ENCODE data around the gene ORM1.
"Not testable (repeated sequence)": the region's sequence is repeated elsewhere in the genome, so short reads cannot be mapped to it uniquely, and the experiment has no call there.

Gene ORM1

DNA sequence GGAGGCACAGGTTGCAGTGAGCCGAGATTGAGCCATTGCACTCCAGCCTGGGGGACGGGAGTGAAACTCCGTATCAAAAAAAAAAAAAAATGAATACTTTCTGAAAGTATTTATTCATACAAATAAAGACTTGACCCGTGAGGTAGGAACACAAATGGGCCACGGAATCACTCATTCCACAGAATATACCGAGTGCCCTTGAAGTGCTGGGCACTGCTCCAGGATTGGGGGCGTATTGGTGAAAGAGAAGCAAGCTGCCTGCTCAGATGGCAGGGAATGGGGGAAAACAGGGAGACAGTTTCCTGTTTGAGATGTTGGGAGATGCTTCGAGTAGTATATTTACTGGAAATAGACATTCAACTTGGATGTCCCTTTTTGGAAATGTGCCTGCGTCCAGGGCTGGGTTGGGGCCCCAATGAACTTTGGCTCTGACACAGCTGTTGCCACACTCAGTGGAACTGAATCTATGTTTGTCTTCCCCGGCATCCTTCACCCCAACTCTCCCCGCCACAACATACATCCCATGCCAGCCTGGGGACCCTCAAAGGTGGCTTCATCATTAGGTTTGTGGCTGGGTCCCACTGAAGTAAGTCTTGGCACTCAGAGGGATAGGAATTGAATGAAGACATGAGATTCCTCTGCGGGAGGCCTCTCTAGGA, 609 bp upstream of the ORM1 start:
- H3K4me1 ChIP-seq (ENCODE audit: control insufficient read depth in 5 of 5, insufficient read depth in 5 of 5, low read length in 5 of 5); H3K9ac ChIP-seq (ENCODE audit: low read length in 5 of 5); H3K27me3 ChIP-seq (ENCODE audit: control insufficient read depth in 5 of 5, insufficient read depth in 4 of 5, low read length in 5 of 5); H3K4me3 ChIP-seq (ENCODE audit: low read depth in 1 of 5, low read length in 5 of 5); H3K27ac ChIP-seq (ENCODE audit: low read depth, low read length); H3K9me3 ChIP-seq (ENCODE audit: control insufficient read depth in 5 of 5, low read length in 5 of 5); H3K36me3 ChIP-seq (ENCODE audit: control insufficient read depth in 5 of 5, insufficient read depth in 5 of 5, low read length in 5 of 5): not testable (repeated sequence)

DNA sequence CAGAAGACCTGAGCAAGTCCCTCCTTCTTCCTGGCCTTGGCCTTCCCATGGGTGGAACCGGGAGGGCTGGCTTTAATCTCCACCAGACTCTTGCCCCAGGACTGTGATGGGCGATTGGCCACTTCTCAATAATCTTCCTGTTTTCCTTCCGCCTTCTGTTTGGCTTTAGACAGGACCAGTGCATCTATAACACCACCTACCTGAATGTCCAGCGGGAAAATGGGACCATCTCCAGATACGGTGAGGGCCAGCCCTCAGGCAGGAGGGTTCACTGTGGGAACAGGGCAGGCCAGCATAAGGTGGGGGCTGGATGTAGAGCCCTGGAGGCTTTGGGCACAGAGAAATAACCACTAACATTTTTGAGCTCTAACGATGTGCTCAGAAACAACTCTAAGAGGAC, 951 bp downstream of the ORM1 start:
- not testable (repeated sequence) for H3K9ac ChIP-seq (ENCODE audit: low read length in 5 of 5); H3K4me1 ChIP-seq (ENCODE audit: control insufficient read depth in 5 of 5, insufficient read depth in 5 of 5, low read length in 5 of 5); H3K27ac ChIP-seq (ENCODE audit: low read depth, low read length); H3K36me3 ChIP-seq (ENCODE audit: control insufficient read depth in 5 of 5, insufficient read depth in 5 of 5, low read length in 5 of 5); H3K27me3 ChIP-seq (ENCODE audit: control insufficient read depth in 5 of 5, insufficient read depth in 4 of 5, low read length in 5 of 5); H3K9me3 ChIP-seq (ENCODE audit: control insufficient read depth in 5 of 5, low read length in 5 of 5); H3K4me3 ChIP-seq (ENCODE audit: low read depth in 1 of 5, low read length in 5 of 5)

DNA sequence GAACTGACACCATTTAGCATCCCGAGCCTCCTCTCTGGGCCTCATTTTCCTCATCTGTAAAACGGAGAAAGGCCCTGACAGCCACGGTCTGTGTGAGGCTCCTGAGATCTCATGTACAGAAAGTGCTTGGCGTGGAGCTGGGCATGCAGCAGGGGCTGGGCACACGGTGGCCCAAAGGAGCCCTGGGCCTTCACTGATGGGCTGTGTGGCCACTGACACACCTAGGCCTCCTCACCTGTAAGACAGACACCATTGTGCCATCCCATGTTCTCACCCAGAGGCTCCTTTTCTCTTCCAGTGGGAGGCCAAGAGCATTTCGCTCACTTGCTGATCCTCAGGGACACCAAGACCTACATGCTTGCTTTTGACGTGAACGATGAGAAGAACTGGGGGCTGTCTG, 1.6 kb downstream of the ORM1 start:
- H3K9ac ChIP-seq (ENCODE audit: low read length in 5 of 5) = no peak overlapping the region
- H3K4me1 ChIP-seq (ENCODE audit: control insufficient read depth in 5 of 5, insufficient read depth in 5 of 5, low read length in 5 of 5) = peaks cover 0 to 2% (median 0%) of the 10 kb centered on the region in 5 donors
- H3K4me3 ChIP-seq (ENCODE audit: low read depth in 1 of 5, low read length in 5 of 5) = no peak overlapping the region
- H3K9me3 ChIP-seq (ENCODE audit: control insufficient read depth in 5 of 5, low read length in 5 of 5) = no peaks in the 10 kb centered on the region
- no peak overlapping the region for H3K27ac ChIP-seq (ENCODE audit: low read depth, low read length)
- H3K36me3 ChIP-seq (ENCODE audit: control insufficient read depth in 5 of 5, insufficient read depth in 5 of 5, low read length in 5 of 5) = no peaks in the 10 kb centered on the region
- H3K27me3 ChIP-seq (ENCODE audit: control insufficient read depth in 5 of 5, insufficient read depth in 4 of 5, low read length in 5 of 5) = no peaks in the 10 kb centered on the region

DNA sequence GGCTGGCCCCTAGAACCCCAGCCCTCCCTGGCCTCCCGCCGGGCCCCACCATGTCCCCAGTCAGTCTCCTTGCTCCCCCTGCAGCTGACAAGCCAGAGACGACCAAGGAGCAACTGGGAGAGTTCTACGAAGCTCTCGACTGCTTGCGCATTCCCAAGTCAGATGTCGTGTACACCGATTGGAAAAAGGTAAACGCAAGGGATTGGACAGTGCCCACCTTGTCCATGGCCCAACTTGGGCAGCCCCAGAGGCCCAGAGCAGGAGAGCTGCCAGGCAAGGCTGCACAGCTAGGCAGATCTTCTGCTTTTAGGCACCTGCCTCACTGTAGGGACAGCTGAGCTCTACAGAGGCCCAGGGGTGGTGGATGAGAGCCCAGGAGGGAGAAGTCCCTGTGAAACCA, 2.1 kb downstream of the ORM1 start:
- H3K4me3 ChIP-seq (ENCODE audit: low read depth in 1 of 5, low read length in 5 of 5); H3K4me1 ChIP-seq (ENCODE audit: control insufficient read depth in 5 of 5, insufficient read depth in 5 of 5, low read length in 5 of 5); H3K27ac ChIP-seq (ENCODE audit: low read depth, low read length); H3K9me3 ChIP-seq (ENCODE audit: control insufficient read depth in 5 of 5, low read length in 5 of 5); H3K9ac ChIP-seq (ENCODE audit: low read length in 5 of 5); H3K36me3 ChIP-seq (ENCODE audit: control insufficient read depth in 5 of 5, insufficient read depth in 5 of 5, low read length in 5 of 5); H3K27me3 ChIP-seq (ENCODE audit: control insufficient read depth in 5 of 5, insufficient read depth in 4 of 5, low read length in 5 of 5): not testable (repeated sequence)

DNA sequence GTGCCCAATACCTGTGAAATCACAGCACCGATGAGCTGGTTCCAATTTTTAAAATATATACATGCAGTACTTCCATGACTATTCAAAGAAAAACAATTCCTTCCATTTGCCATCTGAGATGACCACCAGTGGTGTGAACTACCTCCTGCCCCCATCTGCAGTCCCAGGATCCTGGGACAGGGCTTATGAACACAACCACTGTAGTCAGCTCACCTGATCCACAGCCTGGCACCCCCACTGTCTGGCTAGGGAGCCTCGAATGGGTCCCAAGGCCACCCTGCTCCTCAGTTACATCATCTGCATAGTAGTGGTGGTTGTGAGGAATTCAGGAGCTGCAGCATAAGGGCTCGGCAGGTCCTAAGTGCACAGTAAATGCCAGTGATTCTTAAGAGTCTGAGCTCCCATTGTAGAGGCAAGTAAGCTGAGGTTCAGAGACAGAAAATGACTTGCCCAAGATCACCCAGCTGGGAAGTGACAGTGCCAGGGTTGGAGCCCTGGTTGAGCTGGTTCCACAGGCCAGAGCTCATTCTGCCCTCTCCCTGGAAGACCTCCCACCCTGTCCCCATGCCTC, 2.9 kb downstream of the ORM1 start:
- H3K9ac ChIP-seq (ENCODE audit: low read length in 5 of 5); H3K4me3 ChIP-seq (ENCODE audit: low read depth in 1 of 5, low read length in 5 of 5); H3K27ac ChIP-seq (ENCODE audit: low read depth, low read length); H3K4me1 ChIP-seq (ENCODE audit: control insufficient read depth in 5 of 5, insufficient read depth in 5 of 5, low read length in 5 of 5); H3K36me3 ChIP-seq (ENCODE audit: control insufficient read depth in 5 of 5, insufficient read depth in 5 of 5, low read length in 5 of 5); H3K27me3 ChIP-seq (ENCODE audit: control insufficient read depth in 5 of 5, insufficient read depth in 4 of 5, low read length in 5 of 5); H3K9me3 ChIP-seq (ENCODE audit: control insufficient read depth in 5 of 5, low read length in 5 of 5): not testable (repeated sequence)

DNA sequence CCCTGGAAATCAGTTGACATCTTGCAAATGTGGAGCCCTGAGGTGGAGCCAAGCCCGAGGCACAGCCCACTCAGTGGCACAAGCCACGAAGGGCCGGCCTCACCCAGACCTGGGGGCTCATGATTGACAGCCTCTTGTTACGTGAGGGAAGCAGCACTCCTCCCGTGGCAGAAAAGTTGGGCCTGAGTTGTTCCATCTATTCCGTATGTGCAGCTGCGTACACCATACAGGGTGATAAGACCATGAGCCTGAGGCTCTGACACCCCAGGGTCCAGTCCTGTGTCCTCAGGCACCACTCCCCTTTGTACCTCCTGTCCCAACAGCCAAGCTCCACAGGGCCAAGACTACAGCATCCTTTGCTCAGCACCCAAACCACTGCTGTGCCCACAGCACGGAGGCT, 4.9 kb downstream of the ORM1 start:
- Histone ChIP-seq H3K4me3 (ENCODE audit: low read depth in 1 of 5, low read length in 5 of 5) (no peak overlapping the region), H3K27me3 (ENCODE audit: control insufficient read depth in 5 of 5, insufficient read depth in 4 of 5, low read length in 5 of 5) (no peaks in the 10 kb centered on the region), H3K9me3 (ENCODE audit: control insufficient read depth in 5 of 5, low read length in 5 of 5) (no peaks in the 10 kb centered on the region), H3K27ac (ENCODE audit: low read depth, low read length) (no peak overlapping the region), H3K9ac (ENCODE audit: low read length in 5 of 5) (no peak overlapping the region), H3K36me3 (ENCODE audit: control insufficient read depth in 5 of 5, insufficient read depth in 5 of 5, low read length in 5 of 5) (no peaks in the 10 kb centered on the region), H3K4me1 (ENCODE audit: control insufficient read depth in 5 of 5, insufficient read depth in 5 of 5, low read length in 5 of 5) (peaks cover 0 to 2% (median 0%) of the 10 kb centered on the region in 5 donors)

DNA sequence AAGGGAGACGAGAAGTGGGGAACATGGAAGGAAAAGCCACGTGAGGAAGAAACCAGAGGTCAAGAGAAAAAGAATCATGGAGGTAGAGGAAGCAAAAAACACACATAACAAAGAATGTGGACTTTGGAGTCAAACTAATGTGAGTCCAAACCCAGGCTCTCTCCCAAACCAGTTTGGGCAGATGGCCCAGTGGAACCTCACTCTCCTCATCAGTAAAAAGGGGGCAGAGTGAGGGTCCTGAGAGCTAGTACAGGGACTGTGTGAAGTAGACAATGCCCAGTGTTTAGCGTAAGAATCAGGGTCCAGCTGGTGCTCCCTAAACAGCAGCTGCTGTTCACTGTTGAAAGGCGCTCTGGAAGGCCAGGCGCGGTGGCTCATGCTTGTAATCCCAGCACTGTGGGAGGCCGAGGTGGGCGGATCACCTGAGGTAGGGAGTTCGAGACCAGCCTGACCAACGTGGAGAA, 5.5 kb downstream of the ORM1 start:
- not testable (repeated sequence) for H3K9ac ChIP-seq (ENCODE audit: low read length in 5 of 5); H3K36me3 ChIP-seq (ENCODE audit: control insufficient read depth in 5 of 5, insufficient read depth in 5 of 5, low read length in 5 of 5); H3K4me3 ChIP-seq (ENCODE audit: low read depth in 1 of 5, low read length in 5 of 5); H3K27me3 ChIP-seq (ENCODE audit: control insufficient read depth in 5 of 5, insufficient read depth in 4 of 5, low read length in 5 of 5); H3K4me1 ChIP-seq (ENCODE audit: control insufficient read depth in 5 of 5, insufficient read depth in 5 of 5, low read length in 5 of 5); H3K27ac ChIP-seq (ENCODE audit: low read depth, low read length); H3K9me3 ChIP-seq (ENCODE audit: control insufficient read depth in 5 of 5, low read length in 5 of 5)

DNA sequence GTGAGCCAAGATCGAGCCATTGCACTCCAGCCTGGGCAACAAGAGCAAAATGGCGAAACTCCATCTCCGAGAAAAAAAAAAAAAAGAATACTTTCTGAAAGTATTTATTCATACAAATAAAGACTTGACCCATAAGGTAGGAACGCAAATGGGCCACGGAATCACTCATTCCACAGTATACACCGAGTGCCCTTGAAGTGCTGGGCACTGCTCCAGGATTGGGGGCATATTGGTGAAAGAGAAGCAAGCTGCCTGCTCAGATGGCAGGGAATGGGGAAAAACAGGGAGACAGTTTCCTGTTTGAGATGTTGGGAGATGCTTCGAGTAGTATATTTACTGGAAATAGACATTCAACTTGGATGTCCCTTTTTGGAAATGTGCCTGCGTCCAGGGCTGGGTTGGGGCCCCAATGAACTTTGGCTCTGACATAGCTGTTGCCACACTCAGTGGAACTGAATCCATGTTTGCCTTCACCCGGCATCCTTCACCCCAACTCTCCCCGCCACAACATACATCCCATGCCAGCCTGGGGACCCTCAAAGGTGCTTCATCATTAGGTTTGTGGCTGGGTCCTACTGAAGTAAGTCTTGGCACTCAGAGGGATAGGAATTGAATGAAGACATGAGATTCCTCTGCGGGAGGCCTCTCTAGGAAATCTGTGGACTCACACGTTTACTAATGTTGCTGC, 6.2 kb downstream of the ORM1 start:
- not testable (repeated sequence) for H3K4me3 ChIP-seq (ENCODE audit: low read depth in 1 of 5, low read length in 5 of 5); H3K27ac ChIP-seq (ENCODE audit: low read depth, low read length); H3K9ac ChIP-seq (ENCODE audit: low read length in 5 of 5); H3K4me1 ChIP-seq (ENCODE audit: control insufficient read depth in 5 of 5, insufficient read depth in 5 of 5, low read length in 5 of 5); H3K9me3 ChIP-seq (ENCODE audit: control insufficient read depth in 5 of 5, low read length in 5 of 5); H3K27me3 ChIP-seq (ENCODE audit: control insufficient read depth in 5 of 5, insufficient read depth in 4 of 5, low read length in 5 of 5); H3K36me3 ChIP-seq (ENCODE audit: control insufficient read depth in 5 of 5, insufficient read depth in 5 of 5, low read length in 5 of 5)

DNA sequence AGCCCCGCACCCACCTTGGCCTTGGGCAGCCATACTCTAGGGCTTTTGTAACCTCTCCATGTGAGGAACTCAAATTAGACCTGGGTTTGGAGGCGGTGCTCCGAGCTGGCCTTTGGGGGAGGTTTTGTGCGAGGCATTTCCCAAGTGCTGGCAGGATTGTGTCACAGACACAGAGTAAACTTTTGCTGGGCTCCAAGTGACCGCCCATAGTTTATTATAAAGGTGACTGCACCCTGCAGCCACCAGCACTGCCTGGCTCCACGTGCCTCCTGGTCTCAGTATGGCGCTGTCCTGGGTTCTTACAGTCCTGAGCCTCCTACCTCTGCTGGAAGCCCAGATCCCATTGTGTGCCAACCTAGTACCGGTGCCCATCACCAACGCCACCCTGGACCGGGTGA, 6.7 kb downstream of the ORM1 start, which contains the start of gene ORM2:
ORM2 (plus strand) TSS at position 245 of the 398 bp plus-strand sequence; CDS start at position 281, 36 bp downstream.
- not testable (repeated sequence) for H3K9me3 ChIP-seq (ENCODE audit: control insufficient read depth in 5 of 5, low read length in 5 of 5); H3K27ac ChIP-seq (ENCODE audit: low read depth, low read length); H3K27me3 ChIP-seq (ENCODE audit: control insufficient read depth in 5 of 5, insufficient read depth in 4 of 5, low read length in 5 of 5); H3K4me3 ChIP-seq (ENCODE audit: low read depth in 1 of 5, low read length in 5 of 5); H3K36me3 ChIP-seq (ENCODE audit: control insufficient read depth in 5 of 5, insufficient read depth in 5 of 5, low read length in 5 of 5); H3K4me1 ChIP-seq (ENCODE audit: control insufficient read depth in 5 of 5, insufficient read depth in 5 of 5, low read length in 5 of 5); H3K9ac ChIP-seq (ENCODE audit: low read length in 5 of 5)

DNA sequence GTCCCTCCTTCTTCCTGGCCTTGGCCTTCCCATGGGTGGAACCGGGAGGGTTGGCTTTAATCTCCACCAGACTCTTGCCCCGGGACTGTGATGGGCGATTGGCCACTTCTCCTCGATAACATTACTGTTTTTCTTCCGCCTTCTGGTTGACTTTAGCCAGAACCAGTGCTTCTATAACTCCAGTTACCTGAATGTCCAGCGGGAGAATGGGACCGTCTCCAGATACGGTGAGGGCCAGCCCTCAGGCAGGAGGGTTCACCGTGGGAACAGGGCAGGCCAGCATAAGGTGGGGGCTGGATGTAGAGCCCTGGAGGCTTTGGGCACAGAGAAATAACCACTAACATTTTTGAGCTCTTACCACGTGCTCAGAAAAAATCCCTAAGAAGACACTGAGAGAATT, 7.7 kb downstream of the ORM1 start:
- no peaks in the 10 kb centered on the region for H3K9me3 ChIP-seq (ENCODE audit: control insufficient read depth in 5 of 5, low read length in 5 of 5)
- peaks cover 0 to 11% (median 8%) of the 10 kb centered on the region in 5 donors for H3K36me3 ChIP-seq (ENCODE audit: control insufficient read depth in 5 of 5, insufficient read depth in 5 of 5, low read length in 5 of 5)
- H3K4me3 ChIP-seq (ENCODE audit: low read depth in 1 of 5, low read length in 5 of 5) = no peak overlapping the region
- H3K27ac ChIP-seq (ENCODE audit: low read depth, low read length) = no peak overlapping the region
- no peaks in the 10 kb centered on the region for H3K27me3 ChIP-seq (ENCODE audit: control insufficient read depth in 5 of 5, insufficient read depth in 4 of 5, low read length in 5 of 5)
- H3K4me1 ChIP-seq (ENCODE audit: control insufficient read depth in 5 of 5, insufficient read depth in 5 of 5, low read length in 5 of 5) = peaks cover 0 to 2% (median 0%) of the 10 kb centered on the region in 5 donors
- no peak overlapping the region for H3K9ac ChIP-seq (ENCODE audit: low read length in 5 of 5)

Data from subcutaneous abdominal adipose tissue (tissue), 5 donors.